Esophagus muscularis mucosa (tissue), 4 donors: ENCODE data around the gene CPED1. TPM values are rescaled to one million over a fixed set of nuclear protein-coding genes. Genes with fewer than 3 reads are reported as not detected.

Experiments
- DNase-seq: peaks from one replicate; pipeline ENCODE4 v3.0.0-alpha.2; 2017; ENCODE audit errors: extremely low spot score
- H3K27ac ChIP-seq, 4 donors: fragments of 200-600 bp; sonication (generic); replicated peaks in 1 of 4; 1 replicate in 3 of 4; 2 replicates in 1 of 4; pipeline ENCODE4 v1.5.1; 2016 to 2019; ENCODE audit warnings: mild to moderate bottlenecking in 1 of 4
- H3K27me3 ChIP-seq, 4 donors: fragments of 200-600 bp; sonication (generic); one replicate each; pipeline versions ENCODE4 v1.5.1 to v1.6.0; 2016 to 2019
- H3K36me3 ChIP-seq, 4 donors: fragments of 200-600 bp; sonication (generic); one replicate each; pipeline ENCODE4 v1.5.1; 2016 to 2019
- H3K4me1 ChIP-seq, 4 donors: fragments of 200-600 bp; sonication (generic); one replicate each; pipeline ENCODE4 v1.5.1; 2016 to 2019
- H3K4me3 ChIP-seq, 4 donors: fragments of 200-600 bp; sonication (generic); 1 replicate in 2 of 4; 2 replicates in 2 of 4; pipeline ENCODE4 v1.5.1; 2016 to 2019; ENCODE audit warnings: mild to moderate bottlenecking in 4 of 4, moderate library complexity in 1 of 4
- H3K9me3 ChIP-seq, 4 donors: fragments of 200-600 bp; sonication (generic); 1 replicate in 3 of 4; 2 replicates in 1 of 4; pipeline ENCODE4 v1.5.1; 2016 to 2019
- EP300 ChIP-seq: sonication (generic); formaldehyde crosslinking; IDR thresholded peaks from one replicate; pipeline ENCODE4 v1.6.1; 2017; ENCODE audit warnings: antibody characterized with exemption
- POLR2A ChIP-seq: fragments of 450-650 bp; IDR thresholded peaks from one replicate; pipeline ENCODE4 v1.6.1; 2017; ENCODE audit warnings: antibody characterized with exemption, moderate library complexity, mild to moderate bottlenecking, low read depth
- POLR2AphosphoS5 ChIP-seq, 2 donors: sonication (generic); formaldehyde crosslinking; IDR thresholded peaks; one replicate each; pipeline ENCODE4 v1.6.1; 2017; ENCODE audit warnings: antibody characterized with exemption in 2 of 2
- WGBS: methylation state at CpG from one replicate; pipeline ENCODE4 v1.1.5; 2018; 5-methylcytosine and 5-hydroxymethylcytosine counted together
- intact Hi-C: fragments of 100-400 bp; cut with DNase I; formaldehyde crosslinking; loops from one replicate; pipeline ENCODE4 v1.15.1; 2023
- total RNA-seq, 4 donors: library from RNA; depleted of rRNA; stranded (reverse); fragments of >200 nt; gene quantifications; one replicate each; pipeline versions ENCODE4 v1.1.0 to v1.2.1, GENCODE V29; 2016
- TF ChIP-seq, protein P1 (sequence below), 3 experiments: fragments of 200-600 bp in 2 of 3; fragments of 450-650 bp in 1 of 3; sonication (generic) in 2 of 3; IDR thresholded peaks; one replicate each; pipeline ENCODE4 v1.5.1; 2017 to 2019; ENCODE audit warnings: antibody characterized with exemption in 3 of 3, mild to moderate bottlenecking in 2 of 3, moderate library complexity in 1 of 3

Gene CPED1
- total RNA-seq, 4 donors from 2014 or later, result 28.1 to 81.8 (median 32.0) TPM

DNA sequence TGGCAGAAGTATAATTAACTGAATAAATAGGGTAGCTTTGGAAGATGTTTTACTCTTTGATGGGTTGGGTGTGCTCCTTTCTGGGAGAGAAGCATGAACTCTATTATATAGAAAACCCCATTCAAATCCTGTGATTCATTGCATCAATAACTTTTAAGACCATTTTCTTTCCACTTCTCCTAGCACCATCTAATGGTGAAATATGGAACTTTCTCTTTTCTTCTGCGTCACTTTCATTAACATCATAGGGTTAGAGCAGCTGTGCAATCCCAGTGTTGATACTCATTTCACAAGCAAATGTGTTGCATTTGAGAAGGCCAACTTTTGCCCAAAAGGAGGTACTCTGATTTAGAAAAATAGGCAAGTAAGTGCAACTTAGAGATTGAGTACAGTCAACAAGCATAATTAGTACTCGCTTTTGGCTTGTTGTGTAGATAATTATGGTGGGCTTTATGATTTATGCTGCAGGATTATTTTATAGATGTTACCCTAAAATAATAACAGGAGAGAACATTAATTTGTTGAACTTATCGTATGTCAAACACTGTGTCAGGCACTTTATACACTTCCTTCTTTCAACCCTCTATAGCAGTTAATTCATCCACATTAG is 92.9 kb downstream of the CPED1 start:
- WGBS, result 44% methylated on average over 3 of the region's 3 CpGs
- DNase-seq, result no peak

DNA sequence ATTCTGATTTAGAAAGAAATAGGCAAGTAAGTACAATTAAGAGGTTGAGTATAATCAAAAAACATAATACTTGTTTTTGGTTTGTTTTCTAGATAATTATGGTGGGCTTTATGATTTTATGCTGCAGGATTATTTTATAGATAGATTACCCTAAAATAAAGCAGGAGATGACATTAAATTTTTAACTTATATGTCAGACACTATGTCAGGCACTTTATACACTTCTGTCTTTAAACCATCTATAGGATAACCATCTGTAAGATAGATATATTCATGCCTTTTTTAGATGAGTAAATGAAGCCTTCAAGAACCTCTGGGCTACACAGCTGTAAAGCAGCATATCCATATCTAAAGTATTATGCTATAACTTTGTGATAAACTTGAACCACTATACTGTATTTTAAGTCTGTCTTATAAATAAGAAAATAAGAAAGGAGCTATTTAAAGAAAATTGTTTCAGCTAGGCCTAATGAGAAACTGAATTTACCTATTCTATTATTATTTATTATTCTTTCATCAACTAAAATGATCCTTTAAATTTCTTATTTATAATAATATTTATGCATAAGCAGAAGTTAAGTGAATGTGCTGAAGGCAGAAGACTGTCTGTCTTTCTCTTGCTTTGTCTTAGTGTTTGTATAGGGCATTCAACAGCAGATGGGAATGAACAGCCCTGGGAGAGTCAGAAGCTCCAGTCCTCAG is 94.0 kb downstream of the CPED1 start:
- no peak for DNase-seq
- intact Hi-C loops, result no loop called here
- no peak overlapping the region for H3K4me3 ChIP-seq
- H3K9me3 ChIP-seq, result no peaks in the 10 kb centered on the region
- TF ChIP-seq EP300 (no peak), POLR2A (no peak), POLR2AphosphoS5 (IDR thresholded peaks at IDR 0.05) (no peak)
- TF ChIP-seq, protein P1, sequence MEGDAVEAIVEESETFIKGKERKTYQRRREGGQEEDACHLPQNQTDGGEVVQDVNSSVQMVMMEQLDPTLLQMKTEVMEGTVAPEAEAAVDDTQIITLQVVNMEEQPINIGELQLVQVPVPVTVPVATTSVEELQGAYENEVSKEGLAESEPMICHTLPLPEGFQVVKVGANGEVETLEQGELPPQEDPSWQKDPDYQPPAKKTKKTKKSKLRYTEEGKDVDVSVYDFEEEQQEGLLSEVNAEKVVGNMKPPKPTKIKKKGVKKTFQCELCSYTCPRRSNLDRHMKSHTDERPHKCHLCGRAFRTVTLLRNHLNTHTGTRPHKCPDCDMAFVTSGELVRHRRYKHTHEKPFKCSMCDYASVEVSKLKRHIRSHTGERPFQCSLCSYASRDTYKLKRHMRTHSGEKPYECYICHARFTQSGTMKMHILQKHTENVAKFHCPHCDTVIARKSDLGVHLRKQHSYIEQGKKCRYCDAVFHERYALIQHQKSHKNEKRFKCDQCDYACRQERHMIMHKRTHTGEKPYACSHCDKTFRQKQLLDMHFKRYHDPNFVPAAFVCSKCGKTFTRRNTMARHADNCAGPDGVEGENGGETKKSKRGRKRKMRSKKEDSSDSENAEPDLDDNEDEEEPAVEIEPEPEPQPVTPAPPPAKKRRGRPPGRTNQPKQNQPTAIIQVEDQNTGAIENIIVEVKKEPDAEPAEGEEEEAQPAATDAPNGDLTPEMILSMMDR (IDR thresholded peaks at IDR 0.05), result no peak
- H3K4me1 ChIP-seq, result peaks cover 38 to 56% (median 52%) of the 10 kb centered on the region in 4 donors
- peak overlapping the region; percentile 6 to 64 (median 36) for H3K27ac ChIP-seq
- H3K36me3 ChIP-seq, result no peaks in the 10 kb centered on the region
- no peaks in the 10 kb centered on the region for H3K27me3 ChIP-seq

More for the DNA sequence above, 92.9 kb downstream of the CPED1 start:
- Histone ChIP-seq H3K4me1 (peaks cover 33 to 48% (median 43%) of the 10 kb centered on the region in 4 donors), H3K36me3 (no peaks in the 10 kb centered on the region), H3K9me3 (no peaks in the 10 kb centered on the region), H3K27ac (peak overlapping the region in 3 of 4 donors; percentile 23 to 54 (median 52)), H3K4me3 (no peak overlapping the region), H3K27me3 (no peaks in the 10 kb centered on the region)
- intact Hi-C loops, result loop anchor here (2.0 kb wide), 1 partner anchor 93 kb away; the partner anchor contains the start of gene CPED1
- TF ChIP-seq, protein P1 (IDR thresholded peaks at IDR 0.05), result peak; percentile 77 to 81 (median 78)
- TF ChIP-seq EP300, result no peak

DNA sequence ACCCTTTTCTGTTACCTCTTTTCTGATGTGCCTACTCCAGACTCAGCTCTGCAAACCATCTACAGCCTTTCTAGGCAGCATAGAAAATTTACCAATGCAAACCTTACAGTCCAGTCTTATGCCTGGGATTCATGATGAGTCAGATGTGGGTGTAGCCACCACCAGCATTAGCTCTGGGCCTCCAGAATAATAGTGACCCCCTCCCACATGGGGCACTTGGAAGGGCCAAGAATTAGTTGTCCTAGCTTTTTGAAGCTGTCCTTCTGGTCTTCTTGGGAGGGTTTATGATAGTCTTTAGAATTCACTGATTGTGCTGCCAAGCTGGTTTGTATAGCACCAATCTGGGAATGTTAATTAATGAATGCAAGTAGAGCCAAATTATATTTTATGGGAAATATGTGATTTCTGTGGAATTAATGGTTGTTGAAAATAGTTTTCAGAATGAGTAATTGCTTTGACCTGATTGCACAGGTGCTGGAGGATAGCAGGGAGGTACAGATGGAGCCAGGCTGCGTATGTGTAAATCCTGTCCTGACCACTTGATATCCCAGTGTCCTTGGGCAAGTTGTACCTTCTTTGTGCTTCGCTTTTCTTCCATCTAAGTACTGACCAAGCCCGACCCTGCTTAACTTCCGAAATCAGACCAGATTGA is 94.8 kb downstream of the CPED1 start:
- Histone ChIP-seq H3K36me3 (no peaks in the 10 kb centered on the region), H3K9me3 (no peaks in the 10 kb centered on the region), H3K4me1 (peaks cover 38 to 58% (median 52%) of the 10 kb centered on the region in 4 donors), H3K27ac (peak overlapping the region; percentile 6 to 64 (median 36)), H3K27me3 (no peaks in the 10 kb centered on the region), H3K4me3 (no peak overlapping the region)
- intact Hi-C loops, result no loop called here
- no peak for DNase-seq
- 90% methylated on average over 4 of the region's 4 CpGs for WGBS
- TF ChIP-seq POLR2A (no peak), POLR2AphosphoS5 (IDR thresholded peaks at IDR 0.05) (no peak), EP300 (no peak)
- TF ChIP-seq, protein P1 (IDR thresholded peaks at IDR 0.05), result no peak

GRCh38 chr7:121083790-121084251 is 95.3 kb downstream of the CPED1 start:
- no peak for DNase-seq
- no peak overlapping the region for H3K4me3 ChIP-seq
- H3K36me3 ChIP-seq, result no peaks in the 10 kb centered on the region
- intact Hi-C loops, result no loop called here
- 65% methylated on average over 1 of the region's 1 CpG for WGBS
- peaks cover 38 to 58% (median 52%) of the 10 kb centered on the region in 4 donors for H3K4me1 ChIP-seq
- H3K27ac ChIP-seq, result peak overlapping the region; percentile 6 to 64 (median 36)
- H3K27me3 ChIP-seq, result no peaks in the 10 kb centered on the region
- TF ChIP-seq POLR2A (no peak), EP300 (no peak), POLR2AphosphoS5 (IDR thresholded peaks at IDR 0.05) (no peak)
- TF ChIP-seq, protein P1 (IDR thresholded peaks at IDR 0.05), result no peak
- no peaks in the 10 kb centered on the region for H3K9me3 ChIP-seq
